GM18867 (cell line): Measurements from ENCODE around the gene CDK4.

Source experiments
- ATAC-seq: cut with Tn5 transposase; IDR thresholded peaks from one replicate; pipeline ENCODE4 v1.9.1; 2021; ENCODE audit warnings: mild to moderate bottlenecking, moderate library complexity; ENCODE audit not compliant: unreplicated experiment

CDK4 gene

DNA sequence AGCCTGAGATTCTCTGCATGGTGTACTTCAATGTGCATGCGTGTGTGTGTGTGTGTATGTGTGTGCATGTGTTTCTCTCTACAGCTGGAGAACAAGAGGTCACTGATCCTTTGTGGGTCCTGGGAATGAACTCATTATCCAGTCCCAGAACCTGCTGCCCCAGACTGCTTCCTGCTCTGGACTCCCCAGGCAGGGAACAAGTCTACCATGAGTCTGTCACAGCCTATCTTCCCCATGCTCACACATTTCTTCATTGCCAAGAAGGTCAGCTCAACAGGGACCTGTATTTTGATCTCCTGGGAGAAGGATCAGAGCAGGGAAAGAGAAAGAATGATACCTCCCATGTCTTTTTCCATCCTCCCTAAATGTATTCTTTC is 10.7 kb downstream of the CDK4 start:
- no peak for ATAC-seq

DNA sequence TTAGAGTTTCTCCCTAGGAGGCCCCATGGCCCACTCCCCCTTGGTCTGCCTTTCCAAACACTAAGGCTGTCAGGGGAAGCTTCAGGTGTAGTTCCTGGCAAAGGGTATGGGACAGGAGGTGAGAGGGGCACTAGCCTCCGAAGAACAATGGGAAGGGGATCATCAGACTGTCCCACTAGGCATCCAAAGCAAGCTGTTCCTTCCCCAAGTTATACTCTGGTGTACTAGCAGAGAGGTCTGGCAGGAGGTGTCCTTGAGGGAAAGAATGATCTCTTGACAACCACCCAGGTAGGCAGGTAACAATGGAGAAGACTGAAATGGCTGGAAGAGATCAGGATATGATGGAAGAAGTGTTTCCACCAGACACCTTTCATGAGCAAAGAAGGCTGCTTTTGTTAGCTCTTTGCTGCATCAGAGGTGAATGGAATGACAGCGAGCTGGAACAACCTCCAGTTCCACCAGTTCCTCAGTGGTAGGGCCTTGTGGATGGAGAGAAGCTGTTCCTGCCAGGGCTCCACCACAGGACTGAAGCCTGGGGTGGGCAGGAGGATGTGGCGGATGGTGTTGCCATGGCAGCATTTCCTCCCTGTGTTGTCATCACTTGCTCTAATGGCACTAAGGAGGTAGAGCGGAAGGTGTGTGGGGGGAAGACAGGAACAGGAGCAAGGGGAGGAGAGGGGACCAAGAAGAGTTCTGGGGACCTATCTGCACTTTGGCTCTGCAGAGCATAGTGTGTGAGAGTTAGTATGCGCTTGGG is 11.3 kb downstream of the CDK4 start:
- ATAC-seq: peak; percentile 53

DNA sequence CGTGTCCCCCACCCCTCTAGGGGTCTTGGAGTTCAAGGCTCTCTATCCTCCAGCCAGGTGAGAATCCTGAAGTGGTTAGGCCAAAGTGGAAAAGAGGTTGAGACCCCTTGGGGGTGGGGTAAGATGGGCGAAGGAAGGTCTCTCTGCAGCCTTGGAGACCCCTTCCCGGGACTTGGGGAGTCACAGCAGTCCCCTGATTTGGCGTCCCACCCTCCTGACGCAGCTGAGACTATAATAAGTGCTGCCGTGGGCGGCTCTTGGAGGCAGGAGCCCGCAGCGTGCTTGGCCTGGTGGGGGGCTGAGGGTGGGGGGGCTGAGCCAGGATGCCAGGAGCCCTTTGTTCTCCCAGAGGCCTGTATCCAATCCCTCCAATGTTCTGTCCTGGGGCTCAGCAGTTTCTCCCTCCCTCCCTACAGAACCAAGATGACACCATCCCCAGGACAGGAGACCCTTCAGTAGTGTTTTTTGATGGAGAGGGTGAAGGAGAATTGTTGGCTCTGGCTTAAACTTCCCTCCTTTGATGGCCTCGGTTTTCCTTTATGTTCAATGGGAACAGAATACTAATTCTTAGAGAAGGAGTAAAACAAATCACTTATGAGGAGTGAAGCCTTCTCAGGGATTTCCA is 12.1 kb downstream of the CDK4 start:
- no peak for ATAC-seq

DNA sequence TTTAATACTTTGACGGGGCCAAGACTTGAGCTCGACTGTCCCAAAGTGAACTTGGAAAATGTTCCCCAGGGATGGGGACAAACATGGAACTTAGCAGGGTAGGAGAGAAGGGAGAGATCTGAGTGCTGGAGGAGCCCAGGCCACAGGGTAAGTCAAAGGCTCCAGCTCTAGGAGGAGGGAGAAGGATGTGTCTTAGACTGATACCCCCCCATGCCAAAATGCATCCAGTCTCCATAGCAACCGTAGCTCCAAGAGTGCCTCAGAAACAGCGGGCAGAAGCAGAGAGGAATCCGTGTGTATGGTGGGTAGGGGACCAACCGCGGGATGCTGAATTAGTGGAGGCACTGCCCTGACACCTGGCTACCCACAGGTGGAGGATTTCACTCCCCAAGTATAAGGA is 12.7 kb downstream of the CDK4 start:
- no peak for ATAC-seq

DNA sequence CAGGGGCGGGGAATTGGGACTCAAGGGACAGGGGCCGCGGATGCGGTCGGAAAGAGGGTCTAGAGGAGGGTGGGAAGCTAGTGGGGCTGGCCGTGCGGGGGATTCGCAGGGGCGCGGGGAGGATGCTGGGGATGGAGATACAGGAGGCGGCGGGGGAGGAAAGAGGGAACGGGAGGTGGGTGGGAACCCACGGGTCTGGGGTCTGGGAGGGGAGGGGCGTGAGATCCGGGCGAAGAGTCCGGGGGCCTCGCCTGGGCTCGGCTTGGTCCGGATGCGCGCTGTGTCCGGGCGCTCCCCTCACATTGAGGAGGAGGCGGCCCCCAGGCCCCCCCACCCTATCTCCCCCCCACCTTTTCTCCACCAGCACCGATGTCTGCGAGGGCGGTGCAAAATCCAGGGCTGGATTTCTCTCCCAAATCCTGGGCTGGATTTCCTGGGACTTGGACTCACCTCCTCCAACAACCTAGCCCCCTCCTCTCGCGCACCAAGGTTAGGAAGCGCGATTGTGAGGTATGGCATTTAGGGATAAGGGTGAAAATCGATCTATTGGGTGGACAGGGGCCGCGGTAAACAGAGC is 13.4 kb downstream of the CDK4 start, which contains the start of gene AGAP2:
Gene AGAP2 (minus strand): TSS at position 82 of the 577 bp plus-strand sequence. CDS start 496 bp downstream, outside the sequence.
- ATAC-seq: no peak

DNA sequence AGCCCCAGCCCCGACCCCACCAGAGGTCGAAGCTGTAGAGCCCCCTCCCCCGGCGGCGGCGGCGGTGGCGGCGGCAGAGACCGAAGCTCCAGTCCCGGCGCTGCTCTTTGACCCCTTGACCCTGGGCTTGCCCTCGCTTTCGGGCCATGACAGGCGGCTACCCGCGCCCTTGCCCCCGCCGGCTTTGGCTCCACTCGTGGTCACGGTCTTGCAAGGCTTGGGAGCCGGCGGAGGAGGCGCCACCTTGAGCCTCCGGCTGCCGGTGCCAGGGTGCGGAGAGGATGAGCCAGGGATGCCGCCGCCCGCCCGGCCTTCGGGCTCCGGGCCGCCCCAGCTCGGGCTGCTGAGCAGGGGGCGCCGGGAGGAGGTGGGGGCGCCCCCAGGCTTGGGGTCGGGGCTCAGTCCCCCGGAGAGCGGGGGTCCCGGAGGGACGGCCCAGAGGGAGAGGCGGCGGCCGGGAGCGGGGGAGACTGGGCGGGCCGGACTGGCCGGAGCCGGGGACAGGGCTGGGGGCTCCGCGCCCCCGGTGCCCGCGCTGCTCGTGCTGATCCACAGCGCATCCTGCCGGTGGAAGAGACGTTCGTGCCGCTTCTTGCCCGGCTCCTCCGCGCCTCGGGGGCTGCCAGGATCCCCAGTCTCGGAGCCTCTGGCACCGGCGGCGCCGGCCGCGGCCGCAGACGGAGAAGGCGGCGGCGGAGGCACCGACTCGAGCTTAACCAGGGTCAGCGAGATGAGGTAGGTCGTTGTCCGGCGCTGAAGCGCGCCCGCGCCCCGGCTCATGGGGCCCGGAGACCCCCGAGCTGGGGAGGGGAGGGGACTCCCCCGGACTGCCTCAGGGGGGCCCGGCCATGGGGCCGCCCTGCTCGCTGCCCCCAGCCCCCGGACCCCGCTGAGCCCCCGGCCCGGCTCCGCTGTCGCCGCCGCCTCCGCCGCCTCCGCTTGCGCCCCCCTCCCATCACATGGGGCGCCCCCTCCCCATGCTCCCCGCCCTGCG is 14.3 kb downstream of the CDK4 start:
- ATAC-seq: no peak

DNA sequence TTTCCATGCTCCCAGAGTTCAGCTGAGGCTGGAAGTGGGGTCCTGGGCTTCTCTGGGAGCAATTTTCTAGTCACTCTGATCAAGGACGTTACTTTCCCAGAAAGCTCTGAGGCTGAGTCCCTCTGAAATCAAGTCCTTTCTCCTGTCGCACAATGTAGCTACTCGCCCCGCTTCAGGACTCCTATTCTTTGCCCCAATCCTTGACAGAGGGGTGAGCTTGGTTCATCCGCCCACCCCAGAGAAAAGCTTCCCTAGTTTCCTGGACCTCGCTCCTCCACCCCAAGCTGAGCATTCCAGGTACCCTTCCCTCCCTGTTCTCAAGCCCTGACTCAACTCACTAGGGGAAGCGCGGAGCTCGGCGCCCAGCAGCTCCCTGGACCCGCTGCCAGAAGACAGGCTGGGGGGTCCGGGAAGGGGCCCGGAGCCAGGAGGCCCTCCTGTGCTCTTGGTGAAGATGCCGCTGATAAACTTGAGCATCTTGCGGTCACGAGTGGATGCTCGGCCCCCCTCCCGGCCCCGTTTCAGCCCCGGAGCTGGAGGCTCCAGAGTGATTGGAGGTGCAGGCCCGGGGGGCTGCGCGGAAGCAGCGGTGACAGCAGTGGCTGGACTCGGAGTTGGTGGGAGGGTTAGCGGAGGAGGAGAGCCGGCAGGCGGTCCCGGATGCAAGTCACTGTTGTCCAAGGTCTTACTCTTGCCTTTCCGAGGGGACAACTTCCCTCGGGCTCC is 15.2 kb downstream of the CDK4 start:
- no peak for ATAC-seq

DNA sequence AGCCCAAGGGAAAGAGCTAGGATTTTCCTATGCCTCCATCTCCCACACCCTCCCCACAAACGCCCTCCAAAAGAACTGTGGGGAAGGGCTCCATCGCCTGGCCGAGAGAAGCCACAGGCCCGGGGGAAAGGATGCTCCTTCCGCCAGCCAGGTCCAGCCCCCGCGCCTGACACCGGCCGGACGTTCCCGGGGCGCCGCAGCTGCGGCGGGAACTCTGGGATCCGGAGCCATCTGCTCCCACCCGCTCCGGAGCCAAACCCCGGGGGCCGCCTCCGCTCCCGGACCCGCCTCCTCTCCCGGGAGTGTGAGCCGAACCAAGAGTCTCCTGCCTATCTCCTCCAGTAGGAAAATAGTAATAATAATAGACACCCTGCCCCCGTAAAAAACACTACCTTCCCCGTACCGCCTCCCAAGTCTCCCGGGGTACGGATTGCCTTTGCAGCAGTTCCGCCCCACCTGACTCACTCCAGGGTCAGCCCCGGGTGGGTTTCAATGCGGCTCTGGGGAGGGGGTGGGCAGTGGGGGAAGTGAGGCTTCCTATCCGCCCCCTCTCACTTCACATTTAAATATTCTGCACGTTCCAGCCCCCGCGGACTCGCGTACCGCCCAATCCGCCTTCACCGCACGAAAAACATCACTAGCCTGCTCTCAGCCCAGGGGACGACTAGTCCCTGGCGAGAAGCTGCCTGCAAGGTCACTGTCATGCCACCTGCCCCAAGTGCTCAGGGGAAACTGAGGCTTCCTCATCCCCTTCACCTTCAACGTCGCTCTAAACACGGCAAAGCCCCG is 16.0 kb downstream of the CDK4 start:
- ATAC-seq: no peak

DNA sequence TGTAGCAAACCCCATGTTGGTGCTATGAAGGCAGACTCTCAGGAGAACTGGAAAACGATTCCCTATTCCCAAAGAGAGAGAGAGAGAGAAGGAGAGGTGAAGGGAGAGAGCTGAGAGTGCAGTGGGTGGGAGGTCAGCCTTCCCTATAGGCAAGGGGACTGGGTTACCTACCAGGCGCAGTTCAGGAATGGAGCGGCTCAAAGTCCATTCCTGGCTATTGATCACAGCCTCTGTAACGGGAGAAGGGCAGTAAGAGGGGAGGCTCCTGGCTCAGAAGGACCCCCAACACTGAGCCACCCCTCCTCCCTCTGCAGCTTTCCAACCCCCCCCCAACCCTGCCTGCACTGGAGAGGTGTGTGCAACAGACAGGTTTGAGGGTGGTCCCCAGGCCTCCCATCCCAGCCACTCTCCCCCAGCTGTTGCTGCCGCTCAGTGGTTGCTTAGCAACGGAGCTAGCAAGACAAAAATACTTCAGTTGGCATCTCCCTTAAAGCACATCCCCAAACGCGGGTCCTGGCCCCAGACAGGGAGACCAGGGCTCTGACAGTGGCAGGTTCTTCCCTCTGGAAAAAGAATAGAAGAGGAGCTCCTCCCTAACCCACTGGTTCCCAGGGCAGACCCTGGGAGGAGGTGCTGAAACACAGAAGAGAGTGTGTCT is 16.8 kb downstream of the CDK4 start:
- ATAC-seq: no peak

DNA sequence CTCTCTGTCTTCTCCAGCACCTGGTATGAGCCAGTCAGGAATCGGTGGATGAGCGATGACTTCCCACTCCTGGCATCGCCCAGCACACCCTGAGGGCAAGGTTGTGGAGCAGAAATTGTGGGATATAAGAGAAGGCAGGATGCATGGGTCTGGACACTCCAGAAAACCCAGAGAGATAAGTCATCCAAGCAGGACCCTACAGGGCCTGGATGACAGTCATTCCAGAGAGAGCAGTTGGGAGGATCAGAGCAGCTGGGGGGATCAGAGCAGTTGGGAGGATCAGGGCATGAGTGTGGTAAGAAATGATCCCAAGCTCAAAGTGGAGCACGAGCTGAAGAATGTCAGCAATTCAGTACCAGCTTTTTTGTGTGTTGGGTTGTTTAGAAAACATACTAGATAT is 17.5 kb downstream of the CDK4 start:
- no peak for ATAC-seq

DNA sequence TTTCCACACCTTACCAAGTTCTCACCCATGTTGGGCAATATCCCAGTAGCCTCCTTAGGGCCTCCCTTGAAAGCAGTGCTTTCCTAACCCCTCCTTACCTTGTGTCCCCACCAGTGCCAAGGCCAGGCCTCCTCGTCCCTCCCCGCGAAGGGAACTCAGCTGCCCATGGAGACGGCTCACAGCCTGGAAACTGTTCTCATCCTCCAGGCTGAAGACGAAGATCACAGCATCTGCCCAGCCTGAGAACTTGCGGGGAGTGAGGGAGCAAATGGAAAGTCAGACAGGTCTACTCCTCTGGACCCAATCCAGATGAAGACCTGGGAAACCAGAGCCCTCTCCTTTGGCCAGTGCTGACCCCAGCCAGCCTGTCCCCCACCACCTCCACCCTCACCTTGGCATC is 18.2 kb downstream of the CDK4 start:
- ATAC-seq: no peak

DNA sequence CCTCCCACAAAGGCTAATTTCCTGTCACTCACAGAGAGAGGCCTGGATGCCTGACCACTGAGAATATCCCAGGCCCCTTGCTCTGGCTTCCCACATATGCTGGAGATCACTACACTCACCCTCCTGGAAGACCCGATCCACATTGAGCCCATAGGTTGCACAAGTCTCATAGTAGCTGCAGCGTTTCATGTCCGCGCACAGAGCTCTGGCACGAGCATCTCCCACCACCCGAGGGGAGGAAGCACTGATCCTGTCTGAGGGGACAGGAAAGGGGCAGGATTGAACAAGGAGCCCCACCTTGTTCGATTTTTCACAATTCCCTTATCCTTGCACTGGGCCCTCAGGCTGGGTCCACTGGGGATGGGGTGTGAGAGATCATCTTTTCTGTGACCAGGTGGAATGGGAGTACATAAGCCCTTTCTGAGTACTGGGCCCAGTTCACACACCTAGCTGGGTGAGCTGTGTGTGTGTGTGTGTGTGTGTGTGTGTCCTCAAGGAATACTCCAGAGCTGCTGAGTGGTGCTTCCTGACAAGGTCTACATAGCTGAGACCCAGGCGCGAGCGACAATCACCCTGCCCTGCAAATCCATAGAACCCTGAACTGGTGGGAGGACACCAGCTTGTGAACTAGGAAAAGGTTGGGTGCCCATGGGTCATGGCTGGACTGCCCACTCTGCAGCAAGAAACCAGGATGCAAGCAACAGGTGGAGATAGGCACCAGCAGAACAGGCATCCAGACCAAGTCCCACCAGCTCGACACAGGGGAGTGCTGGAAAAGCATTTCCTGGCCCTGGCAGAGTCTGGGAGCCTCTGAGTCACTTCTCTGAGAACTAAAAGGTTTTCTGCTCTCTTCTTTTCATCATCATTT is 19.1 kb downstream of the CDK4 start:
- no peak for ATAC-seq

DNA sequence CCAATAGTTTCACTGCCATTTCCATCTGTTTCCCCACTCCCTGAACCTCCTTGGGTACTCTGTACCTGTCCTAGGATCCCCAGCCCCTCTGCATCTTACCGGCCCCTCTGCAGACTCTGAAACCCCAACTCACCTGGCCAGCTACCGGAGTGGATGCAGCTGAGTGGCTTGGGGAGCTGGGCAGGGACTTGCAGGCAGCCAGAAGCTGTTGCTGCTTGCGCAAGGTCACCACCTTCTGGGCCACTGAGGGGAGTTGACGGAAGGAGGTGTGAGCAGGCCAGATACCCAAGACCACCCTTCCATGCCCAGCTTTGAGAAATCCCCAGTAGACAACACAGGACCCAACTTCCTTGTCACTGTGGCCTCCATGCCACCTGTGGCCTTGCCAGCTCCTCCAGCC is 19.8 kb downstream of the CDK4 start:
- no peak for ATAC-seq

DNA sequence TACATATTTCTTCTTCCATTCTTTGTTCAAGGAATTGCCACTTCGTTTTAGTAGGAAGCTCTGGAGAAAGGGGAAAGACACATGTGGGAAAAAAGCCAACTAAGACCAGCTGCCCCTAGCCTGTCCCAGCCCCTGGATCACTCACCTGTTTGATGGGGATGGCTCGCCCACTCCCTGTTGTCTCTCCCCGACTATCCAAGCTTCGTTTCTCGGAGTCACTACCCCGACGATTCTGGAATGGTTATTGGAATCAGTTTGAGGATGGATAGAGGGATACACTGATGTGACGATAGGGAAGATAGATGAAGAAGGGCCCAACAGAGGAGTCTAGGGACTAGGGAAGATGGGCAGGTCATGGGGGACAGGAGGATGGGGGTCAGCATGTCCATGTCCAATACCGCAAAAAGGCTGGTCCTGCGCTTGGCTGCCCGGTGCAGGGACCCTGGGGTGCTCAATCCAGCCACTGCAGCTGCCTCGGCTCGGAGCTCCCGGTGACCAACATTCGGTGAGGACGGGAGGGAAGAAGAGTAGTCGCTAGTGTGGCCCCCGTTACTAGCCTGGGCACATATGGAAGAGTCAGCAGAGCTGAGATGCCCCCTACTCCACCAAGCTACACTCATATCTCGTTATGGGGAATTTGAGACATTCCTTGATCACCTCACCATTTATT is 20.6 kb downstream of the CDK4 start:
- ATAC-seq: no peak

DNA sequence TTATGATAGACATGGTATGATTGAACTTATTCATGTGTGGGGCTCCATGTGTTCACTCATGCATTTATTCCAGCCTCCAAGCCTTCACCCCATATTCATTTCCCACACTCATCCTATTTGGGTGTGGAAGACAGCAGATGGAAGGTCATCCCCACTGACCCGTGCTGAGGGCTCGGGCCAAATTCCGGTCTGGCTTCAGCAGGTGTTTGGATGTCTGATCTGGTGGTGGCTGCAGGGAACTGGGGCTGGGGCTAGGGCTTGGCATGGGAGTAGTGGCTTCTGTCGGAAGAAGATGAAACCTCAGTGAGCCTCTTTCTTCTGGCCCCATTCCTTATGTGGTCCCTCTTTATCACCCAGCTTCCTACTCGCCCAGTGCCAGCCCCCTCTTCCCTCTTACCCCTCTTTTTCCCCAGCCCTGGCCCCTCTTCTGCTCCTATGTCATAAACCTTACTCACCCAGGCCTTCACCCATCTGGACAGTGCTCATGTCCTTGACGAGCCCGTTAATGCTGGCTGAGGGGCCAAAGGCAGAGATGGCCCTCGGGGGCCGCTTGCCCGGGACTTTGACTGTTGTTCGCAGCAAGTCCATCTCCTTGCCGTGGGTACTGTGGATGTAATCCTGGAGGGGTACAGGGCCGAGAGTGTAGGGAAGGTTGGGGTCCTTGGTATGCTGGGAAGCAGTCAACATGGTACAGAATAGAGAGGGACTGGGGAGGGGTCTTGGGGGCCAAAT is 21.6 kb downstream of the CDK4 start:
- ATAC-seq: no peak

DNA sequence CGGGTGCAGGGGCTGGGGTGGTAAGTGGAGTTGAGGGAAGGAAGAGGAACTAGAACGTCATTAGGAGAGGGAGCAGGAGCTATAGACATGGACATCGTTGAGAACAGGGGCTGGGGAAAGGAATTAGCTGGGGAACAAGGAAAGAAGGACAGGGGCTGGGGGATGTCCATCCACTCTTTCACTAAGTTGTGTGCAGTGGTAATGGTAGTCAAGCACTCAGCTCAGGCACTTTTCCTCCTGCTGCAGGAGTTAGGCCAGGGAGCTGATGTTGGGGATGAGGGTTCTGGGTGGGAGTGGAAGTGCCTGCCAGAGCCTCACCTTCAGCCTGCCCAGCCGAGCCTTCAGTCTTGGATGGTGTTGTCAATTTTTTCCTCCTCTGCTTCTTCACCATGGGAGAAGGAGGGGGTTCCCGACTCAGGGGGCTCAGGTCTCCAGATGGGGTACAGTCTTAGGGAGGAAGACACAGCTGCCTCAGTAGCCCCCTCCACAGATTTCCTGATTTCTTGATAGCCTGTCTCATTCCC is 22.7 kb downstream of the CDK4 start:
- ATAC-seq: no peak
